SK-N-MC (cell line): ENCODE measurements around the gene THEM4.
"Not testable (repeated sequence)": the region's sequence is repeated elsewhere in the genome, so short reads cannot be mapped to it uniquely, and the experiment has no call there.

Source experiments
- EZH2 ChIP-seq: fragments of 200-600 bp; sonication (generic); IDR thresholded peaks from one replicate; pipeline ENCODE4 v1.6.1; 2017; ENCODE audit warnings: antibody characterized with exemption
- FOXP2 ChIP-seq: optimal IDR thresholded peaks from 2 replicates; pipeline ENCODE3; 2011; ENCODE audit warnings: mild to moderate bottlenecking, moderate library complexity; ENCODE audit not compliant: insufficient read depth; ENCODE audit errors: extremely low read length, control extremely low read depth
- POLR2AphosphoS5 ChIP-seq: IDR thresholded peaks from 2 replicates; pipeline ENCODE4 v1.6.1; 2012; ENCODE audit warnings: mild to moderate bottlenecking, low read depth, low read length, borderline replicate concordance

DNA sequence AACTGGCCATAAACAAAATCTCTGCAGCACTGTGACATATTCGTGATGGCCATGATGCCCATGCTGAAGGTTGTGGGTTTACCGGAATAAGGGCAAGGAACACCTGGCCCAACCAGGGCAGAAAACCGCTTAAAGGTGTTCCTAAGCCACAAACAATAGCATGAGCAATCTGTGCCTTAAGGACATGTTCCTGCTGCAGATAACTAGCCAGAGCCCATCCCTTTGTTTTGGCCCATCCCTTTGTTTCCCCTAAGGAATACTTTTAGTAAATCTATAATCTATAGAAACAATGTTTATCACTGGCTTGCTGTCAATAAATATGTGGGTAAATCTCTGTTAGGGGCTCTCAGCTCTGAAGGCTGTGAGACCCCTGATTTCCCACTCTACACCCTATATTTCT is 8.5 kb downstream of the THEM4 start:
- not testable (repeated sequence) for TF ChIP-seq EZH2, POLR2AphosphoS5, FOXP2
